HepG2 (cell line): ENCODE results near the gene MAPK13. TPM values are rescaled to one million over a fixed set of nuclear protein-coding genes. Genes with fewer than 3 reads are reported as not detected.

Experiments
- ATF6 ChIP-seq: sonication (generic); formaldehyde crosslinking; conservative IDR thresholded peaks from 2 replicates; pipeline ENCODE4 v1.4.0; 2020; ENCODE audit warnings: missing genetic modification reagents
- BCL3 ChIP-seq: sonication (generic); formaldehyde crosslinking; IDR thresholded peaks from 2 replicates; pipeline ENCODE4 v1.5.1; 2020; ENCODE audit warnings: mild to moderate bottlenecking, missing genetic modification reagents, moderate library complexity
- CREB3 ChIP-seq: sonication (generic); formaldehyde crosslinking; IDR thresholded peaks from 2 replicates; pipeline ENCODE4 v1.5.0; 2020; ENCODE audit warnings: missing genetic modification reagents
- FOXM1 ChIP-seq: sonication (generic); formaldehyde crosslinking; IDR thresholded peaks from 2 replicates; pipeline ENCODE4 v1.5.0; 2020; ENCODE audit warnings: missing genetic modification reagents
- GATAD2A ChIP-seq: IDR thresholded peaks from 2 replicates; pipeline ENCODE4 v1.6.1; 2016
- GPBP1L1 ChIP-seq: sonication (generic); formaldehyde crosslinking; IDR thresholded peaks from 2 replicates; pipeline ENCODE4 v1.5.0; 2020; ENCODE audit warnings: mild to moderate bottlenecking, missing genetic modification reagents
- IRF9 ChIP-seq: sonication (generic); formaldehyde crosslinking; IDR thresholded peaks from 2 replicates; pipeline ENCODE4 v1.8.0; 2022; ENCODE audit warnings: missing genetic modification reagents, mild to moderate bottlenecking, borderline replicate concordance
- KLF11 ChIP-seq: IDR thresholded peaks from 2 replicates; pipeline ENCODE4 v1.6.1; 2016; ENCODE audit warnings: missing compliant biosample characterization
- KMT2B ChIP-seq: IDR thresholded peaks from 2 replicates; pipeline ENCODE4 v1.6.1; 2016; ENCODE audit warnings: missing genetic modification reagents, missing compliant biosample characterization
- MAFF ChIP-seq: IDR thresholded peaks from 2 replicates; pipeline ENCODE4 v1.6.1; 2011; ENCODE audit warnings: low read depth, low read length, improper control_type of control experiment
- NBN ChIP-seq: fragments of 450-650 bp; conservative IDR thresholded peaks from 2 replicates; pipeline ENCODE4 v1.6.1; 2017
- NFKBIZ ChIP-seq: IDR thresholded peaks from 2 replicates; pipeline ENCODE4 v1.6.1; 2018; ENCODE audit warnings: missing genetic modification reagents, missing compliant biosample characterization
- TSC22D2 ChIP-seq: sonication (generic); formaldehyde crosslinking; IDR thresholded peaks from 2 replicates; pipeline ENCODE4 v1.5.1; 2020; ENCODE audit warnings: missing genetic modification reagents, mild to moderate bottlenecking, borderline replicate concordance
- ZBTB34 ChIP-seq: sonication (generic); formaldehyde crosslinking; IDR thresholded peaks from 2 replicates; pipeline ENCODE4 v1.8.0; 2022; ENCODE audit warnings: mild to moderate bottlenecking, missing genetic modification reagents
- ZFP1 ChIP-seq: IDR thresholded peaks from 2 replicates; pipeline ENCODE4 v1.6.1; 2016
- ZNF382 ChIP-seq: sonication (generic); formaldehyde crosslinking; IDR thresholded peaks from 2 replicates; pipeline ENCODE4 v1.5.0; 2020; ENCODE audit warnings: missing genetic modification reagents, mild to moderate bottlenecking, borderline replicate concordance
- ZNF512 ChIP-seq: sonication (generic); formaldehyde crosslinking; IDR thresholded peaks from 2 replicates; pipeline ENCODE4 v1.4.0; 2020; ENCODE audit warnings: mild to moderate bottlenecking, missing genetic modification reagents
- ZNF549 ChIP-seq: sonication (generic); formaldehyde crosslinking; IDR thresholded peaks from 2 replicates; pipeline ENCODE4 v1.5.0; 2020; ENCODE audit warnings: missing genetic modification reagents
- ZNF589 ChIP-seq: sonication (generic); formaldehyde crosslinking; conservative IDR thresholded peaks from 2 replicates; pipeline ENCODE4 v1.8.0; 2022; ENCODE audit warnings: mild to moderate bottlenecking, moderate library complexity, missing genetic modification reagents
- ZNF775 ChIP-seq: sonication (generic); formaldehyde crosslinking; IDR thresholded peaks from 2 replicates; pipeline ENCODE4 v1.4.0; 2020; ENCODE audit warnings: missing genetic modification reagents, mild to moderate bottlenecking, moderate library complexity, borderline replicate concordance
- polyA plus RNA-seq, 8 experiments: library from polyadenylated mRNA; depleted of rRNA in 3 of 8; stranded (reverse) in 7 of 8; unstranded in 1 of 8; fragments of >200 nt; fragmentation: Illumina TruSeq in 4 of 8; extraction: Trizol in 4 of 8; gene quantifications; 2 replicates each; pipeline versions ENCODE4 v1.2.1 to v1.2.3, GENCODE V29; 2011 to 2016; ENCODE audit warnings: low read depth in 4 of 8, missing spikeins in 1 of 8, mixed read lengths in 1 of 8; ENCODE audit not compliant: insufficient read depth in 1 of 8
- total RNA-seq, 5 experiments: library from RNA; depleted of rRNA; stranded (reverse); fragments of >200 nt; fragmentation: Illumina TruSeq; extraction: Trizol; gene quantifications; 2 replicates each; pipeline ENCODE4 v1.2.3, GENCODE V29; 2016; ENCODE audit warnings: low read depth in 1 of 5

MAPK13 gene
- total and polyA plus RNA-seq, 2 of the 13 experiments (the other 11 are each of a cell fraction or from before 2014, with no cell fraction given), result 12.7 to 43.4 TPM

- TF ChIP-seq KLF11, result no peak
- no peak for TF ChIP-seq FOXM1 (CRISPR knock-in tag)
- peak; percentile 94 for TF ChIP-seq BCL3 (CRISPR knock-in tag)
- no peak for TF ChIP-seq MAFF
- TF ChIP-seq IRF9, result peak; percentile 86
- peak; percentile 44; the same call in 1 of the 2 replicates for TF ChIP-seq TSC22D2
- TF ChIP-seq CREB3 (CRISPR knock-in tag), result no peak
- no peak for TF ChIP-seq GPBP1L1 (CRISPR knock-in tag)
- TF ChIP-seq ZNF382 (CRISPR knock-in tag), result no peak
- TF ChIP-seq NBN, result no peak
- peak; percentile 28 for TF ChIP-seq GATAD2A (CRISPR knock-in tag)
- no peak for TF ChIP-seq KMT2B
- TF ChIP-seq ZNF775 (CRISPR knock-in tag), result no peak; the same call in 1 of the 2 replicates
- TF ChIP-seq ATF6, result no peak
- no peak; the same call in 1 of the 2 replicates for TF ChIP-seq ZBTB34 (CRISPR knock-in tag)
- TF ChIP-seq ZNF589 (CRISPR knock-in tag), result no peak; the same call in 1 of the 2 replicates
- TF ChIP-seq ZNF512 (CRISPR knock-in tag), result no peak; the same call in 1 of the 2 replicates
- no peak for TF ChIP-seq ZFP1 (CRISPR knock-in tag)
- no peak; the same call in 1 of the 2 replicates for TF ChIP-seq NFKBIZ (CRISPR knock-in tag)
- TF ChIP-seq ZNF549 (CRISPR knock-in tag), result no peak
Measured at GRCh38 chr6:36130667-36131510, 576 bp downstream of the MAPK13 start (continued).
